H1 (cell line): ENCODE measurements around the gene PDE4D. TPM values are rescaled to one million over a fixed set of nuclear protein-coding genes. Genes with fewer than 3 reads are reported as not detected.

Experiments
- BCL11A ChIP-seq, 2 experiments: IDR thresholded peaks; one replicate each; pipeline ENCODE4 v1.6.1; 2011; ENCODE audit warnings: low read depth in 2 of 2, low read length in 2 of 2, mild to moderate bottlenecking in 2 of 2
- CHD2 ChIP-seq: IDR thresholded peaks from 2 replicates; pipeline ENCODE4 v1.6.1; 2012; ENCODE audit warnings: low read length, improper control_type of control experiment
- EZH2 ChIP-seq: fragments of 200-600 bp; sonication (generic); IDR thresholded peaks from 2 replicates; pipeline ENCODE4 v1.7.1; 2012; ENCODE audit warnings: low read depth, mild to moderate bottlenecking, moderate library complexity, low read length, inconsistent platforms; ENCODE audit not compliant: severe bottlenecking
- PHF8 ChIP-seq: fragments of 200-600 bp; sonication (generic); conservative IDR thresholded peaks from 2 replicates; pipeline ENCODE4 v1.7.1; 2012; ENCODE audit warnings: low read depth, mild to moderate bottlenecking, inconsistent platforms, low read length, moderate library complexity
- POLR2A ChIP-seq, 2 experiments: IDR thresholded peaks; 1 replicate in 1 of 2; 2 replicates in 1 of 2; pipeline ENCODE4 v1.6.1; 2011; ENCODE audit warnings: low read depth in 2 of 2, low read length in 2 of 2, mild to moderate bottlenecking in 2 of 2; ENCODE audit errors: control extremely low read depth in 1 of 2
- RNF2 ChIP-seq: fragments of 200-900, 300-1000 bp; sonication (generic); IDR thresholded peaks from 2 replicates; pipeline ENCODE4 v1.7.1; 2016; ENCODE audit warnings: borderline replicate concordance, low read depth, mild to moderate bottlenecking, antibody characterized with exemption, low read length; ENCODE audit not compliant: poor library complexity, severe bottlenecking; ENCODE audit errors: missing control alignments
- SAP30 ChIP-seq: fragments of 300-600 bp; sonication (generic); IDR thresholded peaks from 2 replicates; pipeline ENCODE4 v1.7.1; 2012; ENCODE audit warnings: low read length, moderate library complexity, mild to moderate bottlenecking, inconsistent platforms; ENCODE audit not compliant: insufficient read depth, insufficient replicate concordance
- SIX5 ChIP-seq: IDR thresholded peaks from 2 replicates; pipeline ENCODE4 v1.6.1; 2011; ENCODE audit warnings: mild to moderate bottlenecking, low read depth, low read length
- TEAD4 ChIP-seq: IDR thresholded peaks from 2 replicates; pipeline ENCODE4 v1.6.1; 2012; ENCODE audit warnings: low read depth, low read length, inconsistent platforms, mixed read lengths
- polyA plus RNA-seq, 7 experiments: library from polyadenylated mRNA; depleted of rRNA in 3 of 7; stranded (reverse) in 5 of 7; unstranded in 2 of 7; fragments of >200 nt in 5 of 7; fragments of 200-250 nt in 2 of 7; gene quantifications; 1 replicate in 5 of 7; 2 replicates in 1 of 7; 4 replicates in 1 of 7; pipeline versions ENCODE4 v1.2.1 to v1.2.3, GENCODE V29; 2011 to 2013; ENCODE audit warnings: missing spikeins in 2 of 7, mixed read lengths in 2 of 7
- total RNA-seq: library from RNA; stranded (reverse); fragmentation: NEBNext Ultra II Directional; extraction: Animal tissue kit (Norgen Biotek cat#: 25700); gene quantifications from 2 replicates; pipeline ENCODE4 v1.2.1, GENCODE V29; 2021
- TF ChIP-seq, protein P1 (sequence below): IDR thresholded peaks from 2 replicates; pipeline ENCODE4 v1.6.1; 2011; ENCODE audit warnings: low read length, improper control_type of control experiment

The PDE4D gene
- total and polyA plus RNA-seq, 2 of the 8 experiments (the other 6 are each of a cell fraction or from before 2014, with no cell fraction given) = 2.3 to 3.7 TPM

DNA sequence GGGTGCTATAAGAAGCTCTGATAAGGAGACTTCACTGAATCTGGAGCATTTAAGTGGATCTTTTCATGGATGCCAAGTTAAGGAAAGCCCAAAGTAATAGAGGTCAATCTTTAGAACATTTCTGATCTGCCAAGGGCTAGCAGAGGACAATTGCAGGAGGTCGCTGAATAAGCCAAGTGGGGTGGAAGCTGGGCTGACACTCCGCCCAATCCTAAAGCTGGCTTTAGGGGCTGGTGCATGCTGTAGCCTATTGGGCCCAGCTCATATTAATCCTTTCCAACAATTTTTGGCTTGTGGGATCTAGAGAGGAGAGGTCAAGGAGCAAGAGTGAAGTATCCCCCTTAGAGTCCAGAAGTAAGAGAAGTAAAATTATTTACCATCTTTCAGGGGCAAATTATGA lies 784.1 kb downstream of the PDE4D start (continued):
- TF ChIP-seq RNF2 = no peak
- TF ChIP-seq SIX5 = no peak
- TF ChIP-seq EZH2 = no peak
- TF ChIP-seq PHF8 = no peak
- no peak for TF ChIP-seq CHD2
- TF ChIP-seq, protein P1, sequence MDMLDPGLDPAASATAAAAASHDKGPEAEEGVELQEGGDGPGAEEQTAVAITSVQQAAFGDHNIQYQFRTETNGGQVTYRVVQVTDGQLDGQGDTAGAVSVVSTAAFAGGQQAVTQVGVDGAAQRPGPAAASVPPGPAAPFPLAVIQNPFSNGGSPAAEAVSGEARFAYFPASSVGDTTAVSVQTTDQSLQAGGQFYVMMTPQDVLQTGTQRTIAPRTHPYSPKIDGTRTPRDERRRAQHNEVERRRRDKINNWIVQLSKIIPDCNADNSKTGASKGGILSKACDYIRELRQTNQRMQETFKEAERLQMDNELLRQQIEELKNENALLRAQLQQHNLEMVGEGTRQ = no peak
- TF ChIP-seq BCL11A (IDR thresholded peaks at IDR 0.05; ENCODE audit: low read depth in 2 of 2, low read length in 2 of 2) = no peak
- no peak for TF ChIP-seq TEAD4
- no peak for TF ChIP-seq POLR2A (IDR thresholded peaks at IDR 0.05; ENCODE audit: control extremely low read depth in 1 of 2, low read depth in 2 of 2, low read length in 2 of 2)
- TF ChIP-seq SAP30 = no peak
- TF ChIP-seq, all 59 proteins: peak for 0
